Lower leg skin (tissue), 3 donors: ENCODE data around the gene ADAD2.

ENCODE experiments used
- CTCF ChIP-seq, 3 donors: fragments of 450-650 bp; IDR thresholded peaks; one replicate each; pipeline ENCODE4 v1.5.1; 2016; ENCODE audit warnings: antibody characterized with exemption in 3 of 3, mild to moderate bottlenecking in 3 of 3, moderate library complexity in 2 of 3
- POLR2A ChIP-seq, 2 donors: fragments of 450-650 bp; IDR thresholded peaks; one replicate each; pipeline ENCODE4 v1.6.1; 2016 to 2017; ENCODE audit warnings: antibody characterized with exemption in 2 of 2, mild to moderate bottlenecking in 1 of 2, moderate library complexity in 1 of 2

GRCh38 chr16:84144209-84144858 lies 46.6 kb upstream of the ADAD2 start:
- no peak for TF ChIP-seq CTCF (IDR thresholded peaks at IDR 0.05)
- TF ChIP-seq POLR2A (IDR thresholded peaks at IDR 0.05), result no peak
